BLaER1 treated with 17β-estradiol and CSF1 and Interleukin-3, amounts not matched to agents 10 nM and 100 nM (cell line): ENCODE results near the gene CCDC182.

Source experiments
- H3K27ac ChIP-seq, 11 experiments: shearing (Covaris generic); formaldehyde crosslinking; 2 replicates each; pipeline ENCODE4 v1.8.1; 2022
- H3K27me3 ChIP-seq, 11 experiments: shearing (Covaris generic); formaldehyde crosslinking; 2 replicates each; pipeline ENCODE4 v1.8.1; 2022
- H3K36me3 ChIP-seq, 11 experiments: shearing (Covaris generic); formaldehyde crosslinking; 2 replicates each; pipeline ENCODE4 v1.8.1; 2022
- H3K4me1 ChIP-seq, 10 experiments: shearing (Covaris generic); formaldehyde crosslinking; 2 replicates each; pipeline ENCODE4 v1.8.1; 2022
- H3K4me2 ChIP-seq, 11 experiments: shearing (Covaris generic); formaldehyde crosslinking; 2 replicates each; pipeline ENCODE4 v1.8.1; 2022
- H3K4me3 ChIP-seq, 10 experiments: shearing (Covaris generic); formaldehyde crosslinking; 2 replicates each; pipeline ENCODE4 v1.8.1; 2022
- H3K9ac ChIP-seq, 11 experiments: shearing (Covaris generic); formaldehyde crosslinking; 2 replicates each; pipeline ENCODE4 v1.8.1; 2022
- H3K9me3 ChIP-seq, 11 experiments: shearing (Covaris generic); formaldehyde crosslinking; replicated peaks in 1 of 11; 2 replicates each; pipeline ENCODE4 v1.8.1; 2022
- H4K20me1 ChIP-seq, 11 experiments: shearing (Covaris generic); formaldehyde crosslinking; 2 replicates each; pipeline ENCODE4 v1.8.1; 2022
- Cebpa-rat ChIP-seq, 11 experiments: shearing (Covaris generic); IDR thresholded peaks; 2 replicates each; pipeline ENCODE4 v1.8.1; 2022

The CCDC182 gene

DNA sequence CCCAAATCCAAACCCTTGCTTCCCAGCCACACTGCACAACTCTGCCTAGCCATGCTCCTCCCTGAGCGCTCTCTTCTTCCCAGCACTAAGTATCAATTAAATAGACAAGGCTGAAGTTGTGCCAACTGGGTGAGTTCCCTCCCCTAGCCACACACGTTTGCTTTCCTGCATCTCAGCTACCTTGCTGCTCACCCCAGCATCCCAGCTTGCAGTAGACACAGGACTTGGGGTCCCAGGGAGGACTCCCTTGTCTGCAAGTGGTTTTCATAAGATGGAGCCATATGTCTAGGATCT, 4.9 kb downstream of the CCDC182 start:
- TF ChIP-seq Cebpa-rat (IDR thresholded peaks at IDR 0.05) = no peak
- H3K27ac ChIP-seq = no peak overlapping the region
- H3K4me2 ChIP-seq = peak overlapping the region in 6 of 11 experiments; percentile 6 to 33 (median 20); a peak in 7 of 22 replicates
- no peak overlapping the region for H3K9ac ChIP-seq
- no peaks in the 10 kb centered on the region for H4K20me1 ChIP-seq
- H3K27me3 ChIP-seq = no peaks in the 10 kb centered on the region
- peaks cover 14 to 54% (median 35%) of the 10 kb centered on the region in 10 experiments for H3K4me1 ChIP-seq
- H3K9me3 ChIP-seq = peaks cover 0 to 21% (median 9%) of the 10 kb centered on the region in 11 experiments; a peak in 16 of 22 replicates
- H3K36me3 ChIP-seq = peaks cover 0 to 11% (median 0%) of the 10 kb centered on the region in 11 experiments; a peak in 3 of 22 replicates
- no peak overlapping the region for H3K4me3 ChIP-seq

- Histone ChIP-seq H3K27me3 (no peaks in the 10 kb centered on the region), H3K4me3 (no peak overlapping the region), H3K27ac (no peak overlapping the region), H3K9ac (no peak overlapping the region), H3K9me3 (peaks cover 0 to 17% (median 8%) of the 10 kb centered on the region in 11 experiments; a peak in 16 of 22 replicates), H4K20me1 (no peaks in the 10 kb centered on the region), H3K4me2 (peak overlapping the region in 6 of 11 experiments; percentile 6 to 33 (median 20); a peak in 7 of 22 replicates), H3K36me3 (peaks cover 0 to 9% (median 0%) of the 10 kb centered on the region in 11 experiments; a peak in 3 of 22 replicates), H3K4me1 (peaks cover 9 to 54% (median 35%) of the 10 kb centered on the region in 10 experiments)
- TF ChIP-seq Cebpa-rat (IDR thresholded peaks at IDR 0.05) = no peak
Observed at GRCh38 chr17:57739402-57740234, 5.5 kb downstream of the CCDC182 start.

DNA sequence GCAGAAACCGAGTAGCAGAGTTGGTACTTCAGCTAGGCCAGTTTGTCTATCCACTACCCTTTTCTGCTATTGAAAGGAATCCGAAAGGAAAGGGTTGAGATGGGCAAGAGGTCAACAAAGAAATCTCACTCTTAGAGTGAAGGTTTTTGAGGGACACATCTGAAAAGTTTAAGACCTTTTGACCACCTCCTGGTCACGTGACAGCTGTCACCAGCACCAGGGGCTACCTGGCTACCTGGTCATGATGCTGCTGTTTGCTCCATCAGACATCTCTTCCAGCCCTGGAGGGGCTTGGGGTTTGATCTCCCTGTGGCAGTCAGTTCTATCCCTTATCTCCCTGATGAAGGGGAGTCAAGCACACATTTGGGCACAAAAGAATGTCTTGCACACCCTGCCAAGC, 7.6 kb downstream of the CCDC182 start:
- Histone ChIP-seq H3K9me3 (peaks cover 0 to 13% (median 8%) of the 10 kb centered on the region in 11 experiments; a peak in 16 of 22 replicates), H3K36me3 (peaks cover 0 to 9% (median 0%) of the 10 kb centered on the region in 11 experiments; a peak in 2 of 22 replicates), H3K4me1 (peaks cover 0 to 55% (median 29%) of the 10 kb centered on the region in 10 experiments; a peak in 13 of 20 replicates), H3K27me3 (no peaks in the 10 kb centered on the region), H3K4me2 (no peak overlapping the region), H3K4me3 (no peak overlapping the region), H3K27ac (no peak overlapping the region), H3K9ac (no peak overlapping the region), H4K20me1 (no peaks in the 10 kb centered on the region)
- no peak for TF ChIP-seq Cebpa-rat (IDR thresholded peaks at IDR 0.05)

DNA sequence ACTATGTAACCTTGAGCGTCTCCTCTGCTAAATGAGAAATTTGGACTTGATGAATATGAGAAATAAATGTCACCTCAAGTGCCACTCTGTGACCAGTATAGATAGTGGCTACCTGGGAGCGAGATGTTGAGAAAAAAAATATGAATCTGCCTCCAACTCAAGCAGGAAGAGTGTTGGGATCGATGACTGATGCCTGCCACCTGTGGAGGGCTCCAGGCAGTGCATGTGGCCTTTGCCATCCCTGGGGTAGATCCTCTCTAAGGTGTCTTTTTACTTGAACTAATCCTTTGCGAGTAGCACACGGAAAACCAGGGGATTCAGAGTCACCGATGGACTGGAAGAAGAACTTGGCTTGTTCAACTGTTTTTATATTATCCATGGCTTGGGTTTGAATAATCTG, 9.4 kb downstream of the CCDC182 start:
- Histone ChIP-seq H3K27ac (peak overlapping the region in 1 of 11 experiments; percentile 13; a peak in 1 of 22 replicates), H3K9me3 (peaks cover 0 to 13% (median 8%) of the 10 kb centered on the region in 11 experiments; a peak in 16 of 22 replicates), H3K4me3 (no peak overlapping the region), H3K4me1 (peaks cover 0 to 67% (median 45%) of the 10 kb centered on the region in 10 experiments; a peak in 15 of 20 replicates), H3K36me3 (peaks cover 0 to 8% (median 0%) of the 10 kb centered on the region in 11 experiments; a peak in 2 of 22 replicates), H3K9ac (no peak overlapping the region), H4K20me1 (no peaks in the 10 kb centered on the region), H3K4me2 (peak overlapping the region in 6 of 11 experiments; percentile 19 to 53 (median 36); a peak in 9 of 22 replicates), H3K27me3 (no peaks in the 10 kb centered on the region)
- TF ChIP-seq Cebpa-rat (IDR thresholded peaks at IDR 0.05) = no peak

- peaks cover 0 to 13% (median 8%) of the 10 kb centered on the region in 11 experiments; a peak in 16 of 22 replicates for H3K9me3 ChIP-seq
- no peaks in the 10 kb centered on the region for H4K20me1 ChIP-seq
- H3K4me2 ChIP-seq = peak overlapping the region in 6 of 11 experiments; percentile 19 to 53 (median 36); a peak in 11 of 22 replicates
- H3K27ac ChIP-seq = peak overlapping the region in 1 of 11 experiments; percentile 13; a peak in 1 of 22 replicates
- H3K9ac ChIP-seq = no peak overlapping the region
- H3K4me3 ChIP-seq = no peak overlapping the region
- TF ChIP-seq Cebpa-rat (IDR thresholded peaks at IDR 0.05) = no peak
- H3K4me1 ChIP-seq = peaks cover 0 to 67% (median 47%) of the 10 kb centered on the region in 10 experiments; a peak in 15 of 20 replicates
- no peaks in the 10 kb centered on the region for H3K27me3 ChIP-seq
- peaks cover 0 to 8% (median 0%) of the 10 kb centered on the region in 11 experiments; a peak in 2 of 22 replicates for H3K36me3 ChIP-seq
Observed at GRCh38 chr17:57735230-57735629, 9.9 kb downstream of the CCDC182 start.

DNA sequence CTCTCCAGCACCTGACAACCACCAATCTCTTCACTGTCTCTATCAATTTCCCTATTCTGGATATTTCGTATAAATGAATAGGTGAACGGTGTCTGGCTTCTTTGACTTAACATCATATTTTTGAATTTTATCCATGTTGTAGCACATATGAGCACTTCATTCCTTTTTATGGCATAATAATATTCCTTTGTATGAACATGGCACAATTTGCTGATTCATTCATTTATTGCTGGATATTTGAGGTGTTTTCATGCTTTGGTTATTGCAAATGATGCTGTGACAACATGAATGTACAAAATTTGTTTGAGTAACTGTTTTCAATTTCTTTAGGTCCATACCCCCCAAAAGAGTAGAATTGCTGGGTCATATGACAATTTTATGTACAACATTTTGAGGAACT, 12.0 kb downstream of the CCDC182 start:
- Histone ChIP-seq H3K4me1 (peaks cover 0 to 78% (median 63%) of the 10 kb centered on the region in 10 experiments; a peak in 16 of 20 replicates), H3K9me3 (peaks cover 0 to 7% (median 1%) of the 10 kb centered on the region in 11 experiments; a peak in 16 of 22 replicates), H3K36me3 (peaks cover 0 to 5% (median 0%) of the 10 kb centered on the region in 11 experiments; a peak in 2 of 22 replicates), H3K9ac (no peak overlapping the region), H3K27me3 (no peaks in the 10 kb centered on the region), H3K27ac (no peak overlapping the region), H3K4me3 (no peak overlapping the region), H3K4me2 (no peak overlapping the region), H4K20me1 (no peaks in the 10 kb centered on the region)
- TF ChIP-seq Cebpa-rat (IDR thresholded peaks at IDR 0.05) = no peak

- H3K27me3 ChIP-seq = 0 out of 22 replicates have a peak, but pooled peaks cover 0 to 1% (median 0%) of the 10 kb centered on the region in 11 experiments
- peaks cover 0 to 89% (median 74%) of the 10 kb centered on the region in 10 experiments; a peak in 18 of 20 replicates for H3K4me1 ChIP-seq
- H3K36me3 ChIP-seq = no peaks in the 10 kb centered on the region; a peak in 1 of 22 replicates
- H3K27ac ChIP-seq = no peak overlapping the region
- no peaks in the 10 kb centered on the region; a peak in 1 of 22 replicates for H3K9me3 ChIP-seq
- no peak overlapping the region for H3K9ac ChIP-seq
- H3K4me2 ChIP-seq = peak overlapping the region in 5 of 11 experiments; percentile 83 to 95 (median 93); a peak in 8 of 22 replicates
- no peaks in the 10 kb centered on the region for H4K20me1 ChIP-seq
- no peak for TF ChIP-seq Cebpa-rat (IDR thresholded peaks at IDR 0.05)
- H3K4me3 ChIP-seq = no peak overlapping the region
Observed at GRCh38 chr17:57732062-57732461, 13.0 kb downstream of the CCDC182 start.

GRCh38 chr17:57730026-57730701, 14.9 kb downstream of the CCDC182 start:
- Histone ChIP-seq H3K4me3 (no peak overlapping the region), H3K4me2 (peak overlapping the region in 9 of 11 experiments; percentile 12 to 98 (median 93); a peak in 17 of 22 replicates), H3K27me3 (peaks cover 0 to 20% (median 0%) of the 10 kb centered on the region in 11 experiments; a peak in 4 of 22 replicates), H3K36me3 (no peaks in the 10 kb centered on the region; a peak in 1 of 22 replicates), H3K27ac (peak overlapping the region in 4 of 11 experiments; percentile 28 to 96 (median 62); a peak in 6 of 22 replicates), H3K9ac (no peak overlapping the region), H3K9me3 (no peaks in the 10 kb centered on the region; a peak in 1 of 22 replicates), H4K20me1 (no peaks in the 10 kb centered on the region), H3K4me1 (peaks cover 16 to 92% (median 83%) of the 10 kb centered on the region in 10 experiments)
- no peak for TF ChIP-seq Cebpa-rat (IDR thresholded peaks at IDR 0.05)
